Esophagus muscularis mucosa (tissue), 4 donors: Measurements from ENCODE around the gene IGFLR1.

Experiments used
- CTCF ChIP-seq, 3 experiments: fragments of 200-600 bp in 2 of 3; fragments of 450-650 bp in 1 of 3; sonication (generic) in 2 of 3; IDR thresholded peaks; one replicate each; pipeline ENCODE4 v1.5.1; 2017 to 2019; ENCODE audit warnings: antibody characterized with exemption in 3 of 3, mild to moderate bottlenecking in 2 of 3, moderate library complexity in 1 of 3
- EP300 ChIP-seq: sonication (generic); formaldehyde crosslinking; IDR thresholded peaks from one replicate; pipeline ENCODE4 v1.6.1; 2017; ENCODE audit warnings: antibody characterized with exemption
- POLR2A ChIP-seq: fragments of 450-650 bp; IDR thresholded peaks from one replicate; pipeline ENCODE4 v1.6.1; 2017; ENCODE audit warnings: antibody characterized with exemption, moderate library complexity, mild to moderate bottlenecking, low read depth

GRCh38 chr19:35777961-35778360 lies 35.7 kb upstream of the IGFLR1 start:
- TF ChIP-seq EP300: no peak
- no peak for TF ChIP-seq CTCF (IDR thresholded peaks at IDR 0.05)
- no peak for TF ChIP-seq POLR2A
